Hepatocyte (in vitro differentiated cells): ENCODE data around the gene PGBD4. TPM values are rescaled to one million over a fixed set of nuclear protein-coding genes. Genes with fewer than 3 reads are reported as not detected.
A peak's percentile ranks its signal among the peaks of the same experiment; 100 is the strongest.

Source experiments
- DNase-seq: peaks from one replicate; pipeline ENCODE4 v3.0.0-alpha.2; 2016; ENCODE audit warnings: low spot score
- H2AFZ ChIP-seq: fragments of 200-600 bp; sonication (generic); 2 replicates; pipeline ENCODE4 v1.6.0; 2016; ENCODE audit warnings: antibody characterized with exemption, mild to moderate bottlenecking
- H3K27ac ChIP-seq: fragments of 200-600 bp; sonication (generic); 2 replicates; pipeline ENCODE4 v1.5.1; 2016; ENCODE audit warnings: mild to moderate bottlenecking
- H3K27me3 ChIP-seq: fragments of 200-600 bp; sonication (generic); 2 replicates; pipeline ENCODE4 v1.6.1; 2016
- H3K36me3 ChIP-seq: fragments of 200-600 bp; sonication (generic); replicated peaks from 2 replicates; pipeline ENCODE4 v1.5.1; 2016; ENCODE audit warnings: low read depth; ENCODE audit not compliant: insufficient read depth
- H3K4me1 ChIP-seq: fragments of 200-600 bp; sonication (generic); 2 replicates; pipeline ENCODE4 v1.5.1; 2016; ENCODE audit warnings: mild to moderate bottlenecking, moderate library complexity; ENCODE audit not compliant: insufficient read depth
- H3K4me2 ChIP-seq: fragments of 200-600 bp; sonication (generic); 2 replicates; pipeline ENCODE4 v1.6.0; 2016
- H3K4me3 ChIP-seq: fragments of 200-600 bp; sonication (generic); 2 replicates; pipeline ENCODE4 v1.5.1; 2016; ENCODE audit warnings: mild to moderate bottlenecking
- H3K79me2 ChIP-seq: fragments of 200-600 bp; sonication (generic); 2 replicates; pipeline ENCODE4 v1.6.0; 2017; ENCODE audit warnings: mild to moderate bottlenecking
- H3K9me2 ChIP-seq: fragments of 200-600 bp; sonication (generic); replicated peaks from 2 replicates; pipeline ENCODE4 v1.6.0; 2017; ENCODE audit warnings: mild to moderate bottlenecking; ENCODE audit not compliant: insufficient read depth
- H3K9me3 ChIP-seq: fragments of 200-600 bp; sonication (generic); 2 replicates; pipeline ENCODE4 v1.5.1; 2016; ENCODE audit warnings: low read depth, mild to moderate bottlenecking
- H4K20me1 ChIP-seq: fragments of 200-600 bp; sonication (generic); 2 replicates; pipeline ENCODE4 v1.6.0; 2016; ENCODE audit warnings: mild to moderate bottlenecking; ENCODE audit not compliant: insufficient read depth, poor library complexity, severe bottlenecking
- CTCF ChIP-seq: fragments of 200-600 bp; sonication (generic); IDR thresholded peaks from 2 replicates; pipeline ENCODE4 v1.5.1; 2016; ENCODE audit warnings: antibody characterized with exemption, mild to moderate bottlenecking; ENCODE audit not compliant: poor library complexity
- EZH2 ChIP-seq: fragments of 200-600 bp; sonication (generic); IDR thresholded peaks from 2 replicates; pipeline ENCODE4 v1.6.1; 2016; ENCODE audit warnings: antibody characterized with exemption, mild to moderate bottlenecking, borderline replicate concordance
- EZH2phosphoT487 ChIP-seq: fragments of 200-600 bp; sonication (generic); IDR thresholded peaks from one replicate; pipeline ENCODE4 v1.6.1; 2018; ENCODE audit warnings: antibody characterized with exemption, mild to moderate bottlenecking, low read depth, moderate library complexity; ENCODE audit not compliant: unreplicated experiment, severe bottlenecking
- WGBS: methylation state at CpG from one replicate; pipeline ENCODE4 v1.1.6; 2016; ENCODE audit warnings: low lambda C conversion rate; ENCODE audit errors: missing lambda C conversion rate; 5-methylcytosine and 5-hydroxymethylcytosine counted together
- polyA plus RNA-seq: library from polyadenylated mRNA; unstranded; fragments of >200 nt; fragmentation: Nextera tagmentation; extraction: Ambion mirVana; gene quantifications from 2 replicates; pipeline ENCODE4 v1.2.1, GENCODE V29; 2016
- total RNA-seq: library from RNA; depleted of rRNA; stranded (reverse); fragments of >200 nt; gene quantifications from 2 replicates; pipeline ENCODE4 v1.2.3, GENCODE V29; 2014

PGBD4 gene
- total and polyA plus RNA-seq, 2 experiments from 2014 or later: 0.56 to 2.0 TPM

- H3K9me3 ChIP-seq: no peaks in the 10 kb centered on the region
- no peak overlapping the region for H3K4me2 ChIP-seq
- no peaks in the 10 kb centered on the region for H3K9me2 ChIP-seq
- no peak overlapping the region for H3K27ac ChIP-seq
- no peak overlapping the region for H3K4me3 ChIP-seq
- no peaks in the 10 kb centered on the region for H3K36me3 ChIP-seq
- no peak for TF ChIP-seq EZH2
- no peak for TF ChIP-seq CTCF
- no peak for TF ChIP-seq EZH2phosphoT487
- 95% methylated on average over 2 of the region's 2 CpGs for WGBS
- no peaks in the 10 kb centered on the region for H3K4me1 ChIP-seq
- H3K27me3 ChIP-seq: no peaks in the 10 kb centered on the region
- H3K79me2 ChIP-seq: no peaks in the 10 kb centered on the region
- no peak for DNase-seq
- H2AFZ ChIP-seq: no peak overlapping the region
- no peaks in the 10 kb centered on the region for H4K20me1 ChIP-seq
Observed at GRCh38 chr15:34085746-34086145, 16.1 kb upstream of the PGBD4 start.

- WGBS: 95% methylated on average over 5 of the region's 5 CpGs
- no peaks in the 10 kb centered on the region for H3K9me2 ChIP-seq
- H3K9me3 ChIP-seq: no peaks in the 10 kb centered on the region
- H3K79me2 ChIP-seq: peaks cover 54% of the 10 kb centered on the region
- peak overlapping the region; percentile 85 for H3K4me2 ChIP-seq
- H4K20me1 ChIP-seq: no peaks in the 10 kb centered on the region
- no peak overlapping the region for H3K27ac ChIP-seq
- H3K4me3 ChIP-seq: no peak overlapping the region
- no peaks in the 10 kb centered on the region for H3K36me3 ChIP-seq
- DNase-seq: no peak
- TF ChIP-seq EZH2 (no peak), EZH2phosphoT487 (no peak), CTCF (no peak)
- H2AFZ ChIP-seq: no peak overlapping the region
- peaks cover 14% of the 10 kb centered on the region for H3K4me1 ChIP-seq
- no peaks in the 10 kb centered on the region for H3K27me3 ChIP-seq
Observed at GRCh38 chr15:34099914-34100313, 2.0 kb upstream of the PGBD4 start.

- TF ChIP-seq EZH2phosphoT487 (no peak), EZH2 (no peak), CTCF (no peak)
- Histone ChIP-seq H3K9me2 (no peaks in the 10 kb centered on the region), H3K4me1 (peaks cover 14% of the 10 kb centered on the region), H3K27ac (peak overlapping the region; percentile 90), H3K36me3 (no peaks in the 10 kb centered on the region), H4K20me1 (no peaks in the 10 kb centered on the region), H3K4me3 (peak overlapping the region; percentile 46), H3K27me3 (no peaks in the 10 kb centered on the region), H3K9me3 (no peaks in the 10 kb centered on the region), H2AFZ (peak overlapping the region; percentile 77), H3K79me2 (peaks cover 43% of the 10 kb centered on the region), H3K4me2 (peak overlapping the region; percentile 81)
- WGBS: 35% methylated on average over 29 of the region's 29 CpGs
- DNase-seq: no peak
Observed at GRCh38 chr15:34102175-34102925, 467 bp downstream of the PGBD4 start.
